DND-41 (cell line): ENCODE results near the gene KIAA1671.
"Not testable (repeated sequence)": the region's sequence is repeated elsewhere in the genome, so short reads cannot be mapped to it uniquely, and the experiment has no call there.

Source experiments
- ATAC-seq: fragments of 200-7000 bp; cut with Tn5 transposase; 3 replicates; pipeline ENCODE4 v1.9.1; 2021; ENCODE audit warnings: low read depth; ENCODE audit not compliant: insufficient read depth
- DNase-seq: peaks from one replicate; pipeline ENCODE4 v3.0.0-alpha.2; 2020
- H2AFZ ChIP-seq: 2 replicates; pipeline ENCODE4 v1.6.0; 2012; ENCODE audit warnings: low read depth, low read length
- H3K27ac ChIP-seq: 2 replicates; pipeline ENCODE4 v1.5.1; 2012; ENCODE audit warnings: low read length, inconsistent platforms
- H3K27me3 ChIP-seq: fragments of 200-600 bp; sonication (generic); 2 replicates; pipeline ENCODE4 v1.6.0; 2012; ENCODE audit warnings: low read length, mild to moderate bottlenecking, inconsistent platforms; ENCODE audit not compliant: insufficient read depth, poor library complexity
- H3K36me3 ChIP-seq: 2 replicates; pipeline ENCODE4 v1.5.1; 2012; ENCODE audit warnings: low read length, inconsistent platforms; ENCODE audit not compliant: insufficient read depth
- H3K4me1 ChIP-seq: 2 replicates; pipeline ENCODE4 v1.5.1; 2012; ENCODE audit warnings: mild to moderate bottlenecking, low read length; ENCODE audit not compliant: insufficient read depth
- H3K4me2 ChIP-seq: 2 replicates; pipeline ENCODE4 v1.6.0; 2012; ENCODE audit warnings: mild to moderate bottlenecking, moderate library complexity, low read length, inconsistent platforms; ENCODE audit not compliant: insufficient read depth
- H3K4me3 ChIP-seq, 2 experiments: fragments of 200-600 bp in 1 of 2; shearing (Covaris generic) in 1 of 2; 2 replicates each; pipeline ENCODE4 v1.5.1; 2012 to 2016; ENCODE audit warnings: inconsistent platforms in 2 of 2, low read length in 2 of 2, mild to moderate bottlenecking in 2 of 2, low read depth in 1 of 2, moderate library complexity in 1 of 2
- H3K79me2 ChIP-seq: 2 replicates; pipeline ENCODE4 v1.6.0; 2012; ENCODE audit warnings: low read length, inconsistent platforms; ENCODE audit not compliant: insufficient read depth
- H3K9ac ChIP-seq: 2 replicates; pipeline ENCODE4 v1.6.0; 2012; ENCODE audit warnings: low read depth, mild to moderate bottlenecking, inconsistent platforms, low read length, moderate library complexity
- H3K9me3 ChIP-seq: 2 replicates; pipeline ENCODE4 v1.5.1; 2012; ENCODE audit warnings: low read length, moderate library complexity, mild to moderate bottlenecking, inconsistent platforms; ENCODE audit not compliant: insufficient read depth, severe bottlenecking
- H4K20me1 ChIP-seq: 2 replicates; pipeline ENCODE4 v1.6.0; 2012; ENCODE audit warnings: low read length; ENCODE audit not compliant: insufficient read depth
- CTCF ChIP-seq: IDR thresholded peaks from 2 replicates; pipeline ENCODE4 v1.5.1; 2012; ENCODE audit warnings: borderline replicate concordance, low read length, moderate library complexity, mild to moderate bottlenecking; ENCODE audit not compliant: poor library complexity, severe bottlenecking; ENCODE audit errors: extremely low read depth
- EZH2 ChIP-seq: IDR thresholded peaks from 3 replicates; pipeline ENCODE4 v1.6.1; 2012; ENCODE audit warnings: borderline replicate concordance, low read depth, mild to moderate bottlenecking, moderate library complexity, low read length, inconsistent platforms; ENCODE audit not compliant: severe bottlenecking

Gene KIAA1671

GRCh38 chr22:25223269-25223850, 270.8 kb downstream of the KIAA1671 start:
- Histone ChIP-seq H3K4me3 (no peak overlapping the region), H3K4me2 (no peak overlapping the region), H2AFZ (no peak overlapping the region), H3K9ac (no peak overlapping the region), H3K36me3 (no peaks in the 10 kb centered on the region), H3K4me1 (no peaks in the 10 kb centered on the region), H3K27ac (no peak overlapping the region), H3K79me2 (no peaks in the 10 kb centered on the region), H3K9me3 (no peaks in the 10 kb centered on the region), H4K20me1 (no peaks in the 10 kb centered on the region; the same call in 1 of the 2 replicates), H3K27me3 (peaks cover 6% of the 10 kb centered on the region)
- DNase-seq (no peak), ATAC-seq (no peak)
- no peak for TF ChIP-seq EZH2
- TF ChIP-seq CTCF = no peak

- H3K36me3 ChIP-seq = no peaks in the 10 kb centered on the region
- no peak for DNase-seq
- no peak overlapping the region for H3K4me3 ChIP-seq
- peaks cover 11% of the 10 kb centered on the region for H3K27me3 ChIP-seq
- no peaks in the 10 kb centered on the region for H4K20me1 ChIP-seq
- no peak overlapping the region for H3K9ac ChIP-seq
- H2AFZ ChIP-seq = no peak overlapping the region
- no peak for ATAC-seq
- no peaks in the 10 kb centered on the region for H3K79me2 ChIP-seq
- H3K4me2 ChIP-seq = no peak overlapping the region
- H3K27ac ChIP-seq = no peak overlapping the region
- no peaks in the 10 kb centered on the region for H3K9me3 ChIP-seq
- H3K4me1 ChIP-seq = no peaks in the 10 kb centered on the region
- TF ChIP-seq EZH2 (no peak), CTCF (no peak)
These were observed 276.3 kb downstream of the KIAA1671 start for GRCh38 chr22:25228822-25229221.

- not testable (repeated sequence) for H3K36me3 ChIP-seq, H3K79me2 ChIP-seq, H2AFZ ChIP-seq, DNase-seq, H3K9me3 ChIP-seq, H3K4me1 ChIP-seq, H3K4me2 ChIP-seq, H3K9ac ChIP-seq, H3K27me3 ChIP-seq, H3K27ac ChIP-seq, H4K20me1 ChIP-seq, ATAC-seq, H3K4me3 ChIP-seq
These were observed 278.2 kb downstream of the KIAA1671 start for GRCh38 chr22:25230760-25231159.

- TF ChIP-seq EZH2 (no peak), CTCF (no peak)
- no peak overlapping the region for H3K4me2 ChIP-seq
- H3K9ac ChIP-seq = no peak overlapping the region
- DNase-seq (no peak), ATAC-seq (no peak)
- no peaks in the 10 kb centered on the region for H3K79me2 ChIP-seq
- no peaks in the 10 kb centered on the region for H3K9me3 ChIP-seq
- peaks cover 5% of the 10 kb centered on the region for H3K27me3 ChIP-seq
- H4K20me1 ChIP-seq = no peaks in the 10 kb centered on the region
- no peak overlapping the region for H2AFZ ChIP-seq
- H3K4me1 ChIP-seq = no peaks in the 10 kb centered on the region
- no peaks in the 10 kb centered on the region for H3K36me3 ChIP-seq
- no peak overlapping the region for H3K27ac ChIP-seq
- H3K4me3 ChIP-seq = no peak overlapping the region
These were observed 279.8 kb downstream of the KIAA1671 start for GRCh38 chr22:25232301-25232700.

- not testable (repeated sequence) for H3K79me2 ChIP-seq, H3K4me2 ChIP-seq, H4K20me1 ChIP-seq, H3K9ac ChIP-seq, H3K9me3 ChIP-seq, H3K27me3 ChIP-seq, ATAC-seq, H3K36me3 ChIP-seq, H2AFZ ChIP-seq, DNase-seq, H3K27ac ChIP-seq, H3K4me3 ChIP-seq, H3K4me1 ChIP-seq
These were observed 281.2 kb downstream of the KIAA1671 start for GRCh38 chr22:25233706-25234105.
